Measurements from ENCODE around the gene RBM27. TPM values are rescaled to one million over a fixed set of nuclear protein-coding genes. Genes with fewer than 3 reads are reported as not detected.
"Not testable (repeated sequence)": the region's sequence is repeated elsewhere in the genome, so short reads cannot be mapped to it uniquely, and the experiment has no call there.

Gene RBM27
- total RNA-seq, 1 experiment from 2014 or later, result 21.1 TPM

DNA sequence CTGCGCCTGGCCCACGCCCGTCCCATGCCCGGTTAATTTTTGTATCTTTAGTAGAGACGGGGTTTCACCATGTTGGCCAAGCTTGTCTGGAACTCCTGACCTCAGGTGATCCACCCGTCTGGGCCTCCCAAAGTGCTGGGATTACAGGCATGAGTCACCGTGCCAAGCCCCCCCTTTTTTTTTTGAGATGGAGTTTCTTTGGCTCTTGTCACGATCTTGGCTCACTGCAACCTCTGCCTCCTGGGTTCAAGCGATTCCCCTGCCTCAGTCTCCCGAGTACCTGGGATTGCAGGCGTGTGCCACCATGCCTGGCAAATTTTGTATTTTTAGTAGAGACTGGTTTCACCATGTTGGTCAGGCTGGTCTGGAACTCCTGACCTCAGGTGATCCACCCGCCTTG lies 1.6 kb upstream of the RBM27 start:
- DNase-seq (ENCODE audit: low read depth, low spot score); in situ Hi-C loops (cut with HindIII; ENCODE audit: low pct_unique_long_range_greater_than_20kb, low sequenced_read_pairs): not testable (repeated sequence)

DNA sequence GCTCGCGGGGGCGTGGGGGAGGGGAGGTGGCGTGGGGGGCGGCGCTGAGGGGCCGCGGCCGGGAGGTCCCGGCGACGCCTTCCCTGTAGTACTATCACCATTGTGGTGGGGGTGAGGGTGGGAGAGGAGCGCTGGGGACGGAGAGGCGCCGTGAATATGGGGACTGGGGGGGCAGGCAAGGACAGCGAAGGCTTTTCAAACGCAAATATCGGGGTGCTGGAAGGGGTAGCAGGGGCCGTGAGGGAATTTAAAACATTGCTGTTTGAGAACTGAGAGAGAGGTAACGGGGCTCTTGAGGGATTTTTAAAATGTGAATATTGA lies 427 bp downstream of the RBM27 start:
- no peak for DNase-seq (ENCODE audit: low read depth, low spot score)

DNA sequence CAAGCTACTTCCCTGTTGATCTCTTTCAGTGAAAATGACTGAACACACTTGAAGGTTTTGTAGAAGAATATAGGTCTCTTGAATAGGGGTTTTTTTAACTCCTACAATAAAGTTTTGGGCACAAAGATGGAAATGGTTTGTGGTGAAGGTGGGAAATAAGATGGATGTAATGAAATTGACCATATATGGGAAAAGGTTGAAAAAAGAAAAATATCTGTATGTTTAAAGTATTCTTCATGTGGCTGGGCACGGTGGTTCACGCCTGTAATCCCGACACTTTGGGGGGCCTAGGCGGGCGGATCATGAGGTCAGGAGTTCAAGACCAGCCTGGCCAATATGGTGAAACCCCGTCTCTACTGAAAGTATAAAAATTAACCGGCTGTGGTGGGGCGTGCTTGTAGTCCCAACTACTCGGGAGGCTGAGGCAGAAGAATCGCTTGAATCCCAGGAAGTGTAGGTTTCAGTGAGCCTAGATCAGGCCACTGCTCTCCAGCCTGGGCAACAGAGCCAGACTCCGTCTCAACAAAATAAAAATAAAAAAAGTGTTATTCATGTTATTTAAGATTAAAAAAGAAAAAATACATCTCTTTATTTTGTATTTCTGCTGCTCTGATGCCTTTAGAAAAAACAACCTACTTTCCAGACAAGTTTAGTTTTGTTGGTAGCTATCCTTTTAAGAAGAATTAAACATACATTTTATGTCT lies 2.2 kb downstream of the RBM27 start:
- no peak for DNase-seq (ENCODE audit: low read depth, low spot score)
- in situ Hi-C loops (cut with HindIII; ENCODE audit: low pct_unique_long_range_greater_than_20kb, low sequenced_read_pairs), result no loop called here

More for the DNA sequence above, 427 bp downstream of the RBM27 start:
- in situ Hi-C loops (cut with HindIII; ENCODE audit: low pct_unique_long_range_greater_than_20kb, low sequenced_read_pairs), result no loop called here

DNA sequence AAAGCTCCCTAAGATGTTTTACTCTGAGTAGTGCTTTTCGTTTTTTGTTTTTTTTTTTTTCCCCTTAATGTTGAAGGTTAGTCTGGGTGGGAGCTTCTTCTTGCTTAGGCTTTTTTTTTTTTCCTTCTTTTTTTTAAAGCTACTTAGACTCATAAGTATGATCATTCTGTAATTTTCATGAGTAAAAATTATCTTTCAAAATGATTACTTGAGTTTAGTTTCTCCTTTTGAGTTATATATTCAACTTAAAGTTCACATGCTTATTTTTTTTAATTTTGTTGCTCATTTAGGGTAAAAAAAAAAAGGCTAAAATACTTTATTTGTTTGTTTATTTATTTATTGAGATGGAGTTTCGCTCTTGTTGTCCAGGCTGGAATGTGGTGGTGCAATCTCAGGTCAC lies 2.9 kb downstream of the RBM27 start:
- no peak for DNase-seq (ENCODE audit: low read depth, low spot score)
- in situ Hi-C loops (cut with HindIII; ENCODE audit: low pct_unique_long_range_greater_than_20kb, low sequenced_read_pairs), result no loop called here

DNA sequence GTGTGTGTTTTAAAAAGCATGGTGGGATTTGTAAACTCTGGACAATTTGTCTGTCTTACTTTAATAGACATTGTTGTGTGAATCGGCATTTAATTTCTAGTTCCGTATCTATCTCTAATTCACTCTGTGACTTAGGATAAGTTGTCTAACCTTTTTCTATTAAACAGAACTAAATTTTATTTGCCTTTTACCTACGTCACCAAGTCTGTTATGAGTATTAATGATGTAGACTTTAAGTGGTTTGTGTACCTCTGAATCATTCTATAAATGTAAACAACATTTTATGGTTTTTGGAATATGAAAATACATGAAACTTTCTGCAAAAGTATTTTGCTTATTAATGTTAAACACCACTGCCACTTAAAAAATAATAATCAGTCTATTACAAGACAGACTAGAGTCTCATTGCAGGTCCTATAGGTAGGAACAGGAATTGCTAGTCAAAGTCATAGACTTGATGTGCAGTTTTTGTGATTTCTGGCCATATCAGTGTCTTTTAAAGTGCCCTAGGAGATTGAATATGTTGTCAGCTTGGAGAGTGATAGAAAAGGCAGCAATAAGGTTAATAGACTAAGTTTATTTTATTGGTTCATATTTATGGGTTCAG lies 5.6 kb downstream of the RBM27 start:
- DNase-seq (ENCODE audit: low read depth, low spot score), result peak; percentile 24
- in situ Hi-C loops (cut with HindIII; ENCODE audit: low pct_unique_long_range_greater_than_20kb, low sequenced_read_pairs), result no loop called here

DNA sequence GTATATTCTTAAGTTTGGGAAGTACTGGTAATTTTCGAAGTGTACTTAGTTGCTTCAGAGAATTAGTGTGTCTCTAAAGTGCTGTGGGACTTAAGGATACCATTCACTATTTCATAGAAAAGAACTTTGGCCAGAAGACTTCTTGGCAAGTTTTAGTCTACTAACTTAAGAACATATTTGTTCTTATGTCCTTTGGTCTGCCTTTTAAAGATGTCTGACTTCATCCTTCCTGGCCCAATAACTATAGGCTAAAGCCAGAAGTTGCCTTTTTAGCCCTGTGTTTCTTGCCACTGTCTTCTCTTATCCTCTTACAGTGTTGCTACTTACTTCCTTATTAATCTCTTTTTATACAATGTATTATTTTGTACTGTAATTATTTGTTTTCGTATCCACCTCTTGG lies 6.3 kb downstream of the RBM27 start:
- DNase-seq (ENCODE audit: low read depth, low spot score), result no peak
- in situ Hi-C loops (cut with HindIII; ENCODE audit: low pct_unique_long_range_greater_than_20kb, low sequenced_read_pairs), result no loop called here

DNA sequence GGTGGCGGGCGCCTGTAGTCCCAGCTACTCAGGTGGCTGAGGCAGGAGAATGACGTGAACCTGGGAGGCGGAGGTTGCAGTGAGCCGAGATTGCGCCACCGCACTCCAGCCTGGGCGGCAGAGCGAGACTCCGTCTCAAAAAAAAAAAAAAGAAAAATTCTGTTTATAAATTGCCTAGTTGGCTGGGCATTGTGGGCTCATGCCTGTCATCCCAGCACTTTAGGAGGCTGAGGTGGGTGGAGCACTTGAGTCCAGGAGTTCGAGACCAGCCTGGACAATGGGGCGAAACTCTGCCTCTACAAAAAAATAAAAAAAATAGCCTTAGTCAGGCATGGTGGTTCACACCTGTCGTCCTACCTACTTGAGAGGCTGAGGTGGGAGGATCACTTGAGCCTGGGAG lies 7.4 kb downstream of the RBM27 start:
- in situ Hi-C loops (cut with HindIII; ENCODE audit: low pct_unique_long_range_greater_than_20kb, low sequenced_read_pairs); DNase-seq (ENCODE audit: low read depth, low spot score): not testable (repeated sequence)

DNA sequence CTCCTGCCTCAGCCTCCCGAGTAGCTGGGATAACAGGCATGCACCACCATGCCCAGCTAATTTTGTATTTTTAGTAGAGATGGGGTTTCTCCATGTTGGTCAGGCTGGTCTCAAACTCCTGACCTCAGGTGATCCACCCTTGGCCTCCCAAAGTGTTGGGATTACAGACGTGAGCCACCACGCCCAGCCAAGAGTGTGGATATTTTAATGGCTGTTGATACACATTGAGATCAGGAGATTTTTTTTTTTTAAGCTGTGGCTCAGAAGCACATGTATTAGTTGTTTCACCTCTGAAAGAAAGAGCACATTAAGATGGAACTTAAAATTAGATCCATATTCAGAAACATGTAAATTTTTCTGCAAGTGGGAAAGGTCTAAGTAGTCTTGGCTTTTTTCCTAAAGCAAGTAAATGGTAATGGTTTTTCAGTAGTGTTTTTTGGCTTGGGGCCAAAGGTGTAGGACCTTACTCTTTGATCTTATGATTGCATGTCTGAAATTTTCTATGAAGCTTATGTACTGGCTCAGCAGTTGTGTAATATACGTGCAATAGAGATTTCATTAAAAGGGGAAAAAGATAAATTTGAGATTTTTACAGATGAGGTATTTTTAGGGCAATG lies 9.9 kb downstream of the RBM27 start:
- no peak for DNase-seq (ENCODE audit: low read depth, low spot score)
- in situ Hi-C loops (cut with HindIII; ENCODE audit: low pct_unique_long_range_greater_than_20kb, low sequenced_read_pairs), result no loop called here

DNA sequence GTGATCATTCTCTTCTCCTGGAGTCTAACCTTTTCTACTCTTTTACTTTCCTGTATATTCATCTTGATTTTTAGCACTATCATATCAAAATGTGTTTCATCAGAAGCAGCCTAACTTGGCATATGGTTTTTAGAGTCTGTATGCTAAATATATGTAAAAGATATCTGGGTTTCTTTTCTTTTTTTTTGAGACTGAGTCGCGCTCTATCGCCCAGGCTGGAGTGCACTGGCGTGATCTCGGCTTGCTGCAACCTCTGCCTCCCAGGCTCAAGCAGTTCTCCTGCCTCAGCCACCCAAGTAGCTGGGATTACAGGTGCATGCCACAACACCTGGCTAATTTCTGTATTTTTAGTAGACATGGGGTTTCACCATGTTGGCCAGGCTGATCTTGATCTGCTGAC lies 11.5 kb downstream of the RBM27 start:
- in situ Hi-C loops (cut with HindIII; ENCODE audit: low pct_unique_long_range_greater_than_20kb, low sequenced_read_pairs); DNase-seq (ENCODE audit: low read depth, low spot score): not testable (repeated sequence)

DNA sequence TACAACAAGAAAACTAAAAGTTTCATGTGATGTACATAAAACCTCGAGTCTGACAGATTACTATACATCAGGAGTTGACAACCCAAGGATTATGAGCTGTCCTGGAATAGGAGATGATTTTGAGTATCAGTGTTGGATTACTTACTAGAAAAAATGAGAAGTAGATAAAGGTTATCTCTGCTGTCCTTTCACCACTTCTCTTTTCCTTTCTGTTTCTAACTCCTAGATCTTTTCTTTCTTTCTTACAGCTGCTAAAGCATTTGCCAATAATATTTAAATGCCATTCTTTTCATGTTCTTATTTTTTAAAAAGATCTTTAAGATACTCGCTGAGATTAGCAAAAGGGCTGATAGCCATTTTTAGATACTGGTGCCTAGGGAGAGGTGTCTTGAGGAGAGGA lies 14.8 kb downstream of the RBM27 start:
- no peak for DNase-seq (ENCODE audit: low read depth, low spot score)
- in situ Hi-C loops (cut with HindIII; ENCODE audit: low pct_unique_long_range_greater_than_20kb, low sequenced_read_pairs), result no loop called here

DNA sequence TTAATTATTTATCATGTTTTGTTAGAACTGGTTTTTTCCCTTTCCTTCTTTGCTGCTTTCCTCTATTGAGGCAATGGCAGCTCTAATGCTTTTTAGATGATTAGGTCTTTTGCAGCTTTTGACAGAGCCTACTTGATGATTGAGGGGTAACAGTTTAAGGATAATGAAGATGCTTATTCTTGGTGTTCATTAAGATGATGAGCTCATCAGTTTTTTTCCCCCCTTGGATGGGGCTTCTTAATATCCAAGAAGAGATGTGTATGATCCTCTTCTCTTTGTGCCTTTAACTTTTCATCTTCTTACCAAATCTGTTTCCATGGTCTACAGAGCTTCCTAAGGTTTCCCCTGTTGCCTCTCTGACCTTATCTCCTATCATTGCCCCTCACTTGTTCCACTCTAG lies 15.8 kb downstream of the RBM27 start:
- in situ Hi-C loops (cut with HindIII; ENCODE audit: low pct_unique_long_range_greater_than_20kb, low sequenced_read_pairs), result no loop called here
- DNase-seq (ENCODE audit: low read depth, low spot score), result no peak

DNA sequence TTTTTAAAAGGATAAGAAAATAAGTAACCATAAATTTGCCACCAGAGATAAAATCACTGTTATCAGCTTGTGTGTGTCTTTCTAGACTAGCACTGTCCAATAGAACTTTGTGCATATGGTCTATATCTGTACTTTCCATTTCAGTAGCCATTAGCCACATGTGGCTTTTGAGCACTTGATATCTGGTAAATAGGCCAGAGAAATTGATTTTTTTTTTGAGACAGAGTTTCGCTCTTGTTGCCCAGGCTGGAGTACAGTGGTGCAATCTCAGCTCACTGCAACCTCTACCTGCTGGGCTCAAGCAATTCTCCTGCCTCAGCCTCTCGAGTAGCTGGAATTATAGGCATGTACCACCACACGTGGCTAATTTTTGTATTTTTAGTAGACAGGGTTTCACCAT lies 17.8 kb downstream of the RBM27 start:
- in situ Hi-C loops (cut with HindIII; ENCODE audit: low pct_unique_long_range_greater_than_20kb, low sequenced_read_pairs), result no loop called here
- DNase-seq (ENCODE audit: low read depth, low spot score), result no peak

DNA sequence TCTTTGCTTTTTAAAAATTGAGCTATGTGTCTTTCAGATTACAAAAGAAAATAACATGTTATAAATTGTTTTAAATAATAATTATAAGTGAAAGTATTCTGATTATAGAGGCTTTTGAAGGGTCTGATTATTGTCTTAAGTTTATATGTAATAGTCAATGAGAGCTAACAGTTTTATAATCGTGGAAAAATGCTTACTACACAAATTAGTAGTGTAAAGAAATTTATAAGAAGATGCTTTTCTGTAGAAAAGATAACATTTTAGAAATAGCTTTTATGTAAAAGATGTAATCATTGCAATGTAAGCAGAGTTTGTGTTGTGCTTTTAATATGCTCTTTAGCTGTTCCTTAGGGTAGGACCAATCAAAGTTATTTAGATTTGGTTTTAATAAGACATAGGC lies 18.6 kb downstream of the RBM27 start:
- DNase-seq (ENCODE audit: low read depth, low spot score), result no peak
- in situ Hi-C loops (cut with HindIII; ENCODE audit: low pct_unique_long_range_greater_than_20kb, low sequenced_read_pairs), result no loop called here

DNA sequence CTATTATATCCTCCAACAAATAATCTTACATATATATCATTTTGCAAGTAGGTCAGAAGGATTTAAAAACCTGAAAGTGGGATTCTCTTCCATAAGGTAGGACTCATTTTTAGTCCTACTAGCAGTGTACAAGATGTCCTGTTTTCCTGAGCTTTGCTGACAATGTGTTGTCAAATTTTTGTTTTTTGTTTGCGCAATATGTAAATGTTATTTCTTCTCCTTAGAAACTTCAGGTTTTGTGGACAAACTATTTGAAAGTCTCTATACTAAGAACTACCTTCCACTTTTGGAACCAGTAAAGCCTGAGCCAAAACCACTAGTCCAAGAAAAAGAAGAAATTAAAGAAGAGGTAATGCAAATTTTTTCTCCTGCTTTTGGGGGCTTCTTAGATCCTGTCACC lies 19.8 kb downstream of the RBM27 start:
- no peak for DNase-seq (ENCODE audit: low read depth, low spot score)
- in situ Hi-C loops (cut with HindIII; ENCODE audit: low pct_unique_long_range_greater_than_20kb, low sequenced_read_pairs), result no loop called here

DNA sequence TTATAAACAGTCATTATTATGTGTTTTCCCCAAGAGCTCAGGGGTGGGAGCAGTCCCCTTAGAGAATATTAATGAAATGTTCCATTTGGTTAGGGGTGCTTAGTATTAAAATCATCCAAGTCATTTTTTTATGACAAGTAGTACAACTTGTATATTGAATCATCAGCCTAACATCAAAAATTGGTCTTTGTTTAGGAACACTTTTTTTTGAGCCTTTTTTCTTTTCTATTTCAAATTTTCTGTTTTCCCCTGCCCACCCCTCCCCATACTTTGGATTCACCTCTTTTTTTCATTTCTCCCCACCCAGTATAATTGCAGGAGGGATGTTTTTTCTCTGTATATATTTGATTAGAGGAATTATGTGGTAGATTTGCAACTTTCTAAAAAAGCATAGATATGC lies 25.8 kb downstream of the RBM27 start:
- in situ Hi-C loops (cut with HindIII; ENCODE audit: low pct_unique_long_range_greater_than_20kb, low sequenced_read_pairs), result no loop called here
- no peak for DNase-seq (ENCODE audit: low read depth, low spot score)

DNA sequence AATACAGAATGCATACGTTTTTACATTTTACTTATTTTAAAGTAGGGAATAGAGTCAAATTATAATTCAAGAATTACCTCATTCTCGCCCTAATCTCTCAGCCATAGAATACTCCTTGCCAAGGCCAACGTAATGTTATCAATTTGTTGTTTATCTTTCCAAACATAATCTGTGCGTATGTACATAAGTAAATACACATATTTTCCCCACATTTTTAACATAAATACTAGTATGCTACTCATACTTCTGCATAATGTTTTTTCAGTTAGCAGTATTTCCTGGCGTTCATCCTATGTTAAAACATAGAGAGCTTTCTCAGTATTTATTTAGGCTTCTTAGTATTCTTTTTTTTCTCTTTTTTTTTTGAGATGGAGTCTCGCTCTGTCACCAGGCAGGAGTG lies 28.8 kb downstream of the RBM27 start:
- no peak for DNase-seq (ENCODE audit: low read depth, low spot score)
- in situ Hi-C loops (cut with HindIII; ENCODE audit: low pct_unique_long_range_greater_than_20kb, low sequenced_read_pairs), result no loop called here

DNA sequence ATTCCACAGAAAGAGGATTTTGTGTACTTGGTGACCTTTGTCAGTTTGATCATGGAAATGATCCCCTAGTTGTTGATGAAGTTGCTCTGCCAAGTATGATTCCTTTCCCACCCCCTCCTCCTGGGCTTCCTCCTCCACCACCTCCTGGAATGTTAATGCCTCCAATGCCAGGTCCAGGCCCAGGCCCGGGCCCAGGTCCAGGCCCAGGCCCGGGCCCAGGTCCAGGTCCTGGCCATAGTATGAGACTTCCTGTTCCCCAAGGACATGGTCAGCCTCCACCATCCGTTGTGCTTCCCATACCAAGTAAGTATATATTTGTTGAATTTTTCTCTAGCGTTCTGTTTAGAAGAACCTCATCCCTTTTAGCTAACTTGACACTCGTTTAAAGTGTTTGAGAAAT lies 30.0 kb downstream of the RBM27 start:
- no peak for DNase-seq (ENCODE audit: low read depth, low spot score)
- in situ Hi-C loops (cut with HindIII; ENCODE audit: low pct_unique_long_range_greater_than_20kb, low sequenced_read_pairs), result no loop called here

DNA sequence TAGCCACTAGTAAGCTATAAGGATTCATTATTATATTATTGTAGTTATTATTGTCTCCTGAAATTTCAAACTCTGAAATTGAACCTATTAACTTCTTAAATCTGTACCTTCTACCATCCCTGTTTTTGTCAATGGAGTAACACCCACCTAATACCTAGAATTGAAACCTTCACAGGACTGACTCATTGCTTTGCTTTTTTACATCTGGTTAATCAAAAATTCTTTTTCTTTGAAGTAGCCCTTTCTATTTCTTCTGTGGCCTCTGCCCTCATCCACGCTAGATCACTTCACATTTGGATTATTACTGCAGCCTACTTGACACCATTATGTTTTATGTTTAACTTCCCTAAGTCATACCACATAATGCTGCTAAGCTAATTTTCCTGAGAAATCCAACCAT lies 35.6 kb downstream of the RBM27 start:
- in situ Hi-C loops (cut with HindIII; ENCODE audit: low pct_unique_long_range_greater_than_20kb, low sequenced_read_pairs), result no loop called here
- DNase-seq (ENCODE audit: low read depth, low spot score), result no peak

DNA sequence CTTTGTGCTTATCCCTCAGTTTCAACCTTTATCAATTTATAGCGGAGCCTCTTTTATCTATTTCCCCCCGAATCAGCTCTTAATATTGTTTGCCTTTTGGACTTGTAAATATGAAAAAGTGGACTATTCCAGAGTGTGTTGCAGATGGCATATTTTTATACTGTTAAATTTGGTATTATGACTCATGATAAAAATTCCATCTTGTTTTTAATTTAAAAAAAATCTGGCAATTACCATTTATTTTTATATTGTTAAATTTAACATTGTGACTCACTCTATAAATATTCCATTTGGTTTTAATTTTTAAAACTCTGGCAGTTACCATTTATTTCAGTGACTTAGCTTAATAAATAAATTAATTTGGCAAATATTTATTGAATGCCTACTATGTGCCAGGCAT lies 37.5 kb downstream of the RBM27 start:
- in situ Hi-C loops (cut with HindIII; ENCODE audit: low pct_unique_long_range_greater_than_20kb, low sequenced_read_pairs), result no loop called here
- no peak for DNase-seq (ENCODE audit: low read depth, low spot score)
